ENCODE measurements around the gene ERICH2. TPM values are rescaled to one million over a fixed set of nuclear protein-coding genes. Genes with fewer than 3 reads are reported as not detected.

ERICH2 gene
- total RNA-seq, 1 donor from 2014 or later = 1.7 TPM

- FAIRE-seq (no peak), DNase-seq (ENCODE audit: low read depth) (no peak)
- Histone ChIP-seq H4K20me1 (ENCODE audit: insufficient read depth, low read length) (peaks cover 10% of the 10 kb centered on the region), H3K4me2 (ENCODE audit: low read length) (peak overlapping the region; percentile 76), H3K9ac (ENCODE audit: low read length) (no peak overlapping the region), H3K9me3 (ENCODE audit: insufficient read depth, low read depth, low read length) (no peaks in the 10 kb centered on the region), H3K79me2 (ENCODE audit: insufficient read depth, low read length) (no peaks in the 10 kb centered on the region), H3K27me3 (ENCODE audit: insufficient read depth, low read length) (peaks cover 76% of the 10 kb centered on the region), H3K36me3 (ENCODE audit: insufficient read depth, low read length) (no peaks in the 10 kb centered on the region), H2AFZ (ENCODE audit: low read depth, low read length) (no peak overlapping the region), H3K27ac (ENCODE audit: low read depth, low read length) (no peak overlapping the region), H3K4me1 (ENCODE audit: insufficient read depth, low read length) (peaks cover 10% of the 10 kb centered on the region), H3K4me3 (ENCODE audit: insufficient read depth, low read depth, low read length) (no peak overlapping the region)
- Mint-ChIP-seq H3K9me3 (ENCODE audit: unreplicated experiment) (peaks cover 6% of the 10 kb centered on the region), H3K4me3 (ENCODE audit: unreplicated experiment) (no peak overlapping the region), H3K4me1 (ENCODE audit: low read depth, unreplicated experiment) (peaks cover 5% of the 10 kb centered on the region), H3K36me3 (ENCODE audit: low read depth, unreplicated experiment) (peaks cover 5% of the 10 kb centered on the region), H3K27ac (ENCODE audit: unreplicated experiment) (no peak overlapping the region), H3K27me3 (ENCODE audit: low read depth, unreplicated experiment) (peaks cover 81% of the 10 kb centered on the region)
- TF ChIP-seq EZH2 (IDR thresholded peaks at IDR 0.05; ENCODE audit: insufficient read depth, low read length) = peak; percentile 7
- TF ChIP-seq, protein P1, sequence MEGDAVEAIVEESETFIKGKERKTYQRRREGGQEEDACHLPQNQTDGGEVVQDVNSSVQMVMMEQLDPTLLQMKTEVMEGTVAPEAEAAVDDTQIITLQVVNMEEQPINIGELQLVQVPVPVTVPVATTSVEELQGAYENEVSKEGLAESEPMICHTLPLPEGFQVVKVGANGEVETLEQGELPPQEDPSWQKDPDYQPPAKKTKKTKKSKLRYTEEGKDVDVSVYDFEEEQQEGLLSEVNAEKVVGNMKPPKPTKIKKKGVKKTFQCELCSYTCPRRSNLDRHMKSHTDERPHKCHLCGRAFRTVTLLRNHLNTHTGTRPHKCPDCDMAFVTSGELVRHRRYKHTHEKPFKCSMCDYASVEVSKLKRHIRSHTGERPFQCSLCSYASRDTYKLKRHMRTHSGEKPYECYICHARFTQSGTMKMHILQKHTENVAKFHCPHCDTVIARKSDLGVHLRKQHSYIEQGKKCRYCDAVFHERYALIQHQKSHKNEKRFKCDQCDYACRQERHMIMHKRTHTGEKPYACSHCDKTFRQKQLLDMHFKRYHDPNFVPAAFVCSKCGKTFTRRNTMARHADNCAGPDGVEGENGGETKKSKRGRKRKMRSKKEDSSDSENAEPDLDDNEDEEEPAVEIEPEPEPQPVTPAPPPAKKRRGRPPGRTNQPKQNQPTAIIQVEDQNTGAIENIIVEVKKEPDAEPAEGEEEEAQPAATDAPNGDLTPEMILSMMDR (IDR thresholded peaks at IDR 0.05; ENCODE audit: insufficient read depth, low read depth, low read length) = no peak
These were observed 53.7 kb downstream of the ERICH2 start for GRCh38 chr2:170823898-170824215.

GRCh38 chr2:170824526-170825015, 54.4 kb downstream of the ERICH2 start:
- Histone ChIP-seq H3K27me3 (ENCODE audit: insufficient read depth, low read length) (peaks cover 72% of the 10 kb centered on the region), H3K9me3 (ENCODE audit: insufficient read depth, low read depth, low read length) (no peaks in the 10 kb centered on the region), H3K36me3 (ENCODE audit: insufficient read depth, low read length) (no peaks in the 10 kb centered on the region), H3K4me2 (ENCODE audit: low read length) (no peak overlapping the region), H3K4me3 (ENCODE audit: insufficient read depth, low read depth, low read length) (no peak overlapping the region), H3K79me2 (ENCODE audit: insufficient read depth, low read length) (no peaks in the 10 kb centered on the region), H3K4me1 (ENCODE audit: insufficient read depth, low read length) (peaks cover 8% of the 10 kb centered on the region), H3K27ac (ENCODE audit: low read depth, low read length) (no peak overlapping the region), H3K9ac (ENCODE audit: low read length) (no peak overlapping the region), H2AFZ (ENCODE audit: low read depth, low read length) (no peak overlapping the region), H4K20me1 (ENCODE audit: insufficient read depth, low read length) (peaks cover 9% of the 10 kb centered on the region)
- H3K4me1 Mint-ChIP-seq (ENCODE audit: low read depth, unreplicated experiment) = peaks cover 5% of the 10 kb centered on the region
- FAIRE-seq (no peak), DNase-seq (ENCODE audit: low read depth) (no peak)
- H3K4me3 Mint-ChIP-seq (ENCODE audit: unreplicated experiment) = no peak overlapping the region
- H3K36me3 Mint-ChIP-seq (ENCODE audit: low read depth, unreplicated experiment) = peaks cover 7% of the 10 kb centered on the region
- H3K9me3 Mint-ChIP-seq (ENCODE audit: unreplicated experiment) = peaks cover 6% of the 10 kb centered on the region
- no peak overlapping the region for H3K27ac Mint-ChIP-seq (ENCODE audit: unreplicated experiment)
- TF ChIP-seq, protein P1 (IDR thresholded peaks at IDR 0.05; ENCODE audit: insufficient read depth, low read depth, low read length) = no peak
- no peak for TF ChIP-seq EZH2 (IDR thresholded peaks at IDR 0.05; ENCODE audit: insufficient read depth, low read length)
- peaks cover 81% of the 10 kb centered on the region for H3K27me3 Mint-ChIP-seq (ENCODE audit: low read depth, unreplicated experiment)

DNA sequence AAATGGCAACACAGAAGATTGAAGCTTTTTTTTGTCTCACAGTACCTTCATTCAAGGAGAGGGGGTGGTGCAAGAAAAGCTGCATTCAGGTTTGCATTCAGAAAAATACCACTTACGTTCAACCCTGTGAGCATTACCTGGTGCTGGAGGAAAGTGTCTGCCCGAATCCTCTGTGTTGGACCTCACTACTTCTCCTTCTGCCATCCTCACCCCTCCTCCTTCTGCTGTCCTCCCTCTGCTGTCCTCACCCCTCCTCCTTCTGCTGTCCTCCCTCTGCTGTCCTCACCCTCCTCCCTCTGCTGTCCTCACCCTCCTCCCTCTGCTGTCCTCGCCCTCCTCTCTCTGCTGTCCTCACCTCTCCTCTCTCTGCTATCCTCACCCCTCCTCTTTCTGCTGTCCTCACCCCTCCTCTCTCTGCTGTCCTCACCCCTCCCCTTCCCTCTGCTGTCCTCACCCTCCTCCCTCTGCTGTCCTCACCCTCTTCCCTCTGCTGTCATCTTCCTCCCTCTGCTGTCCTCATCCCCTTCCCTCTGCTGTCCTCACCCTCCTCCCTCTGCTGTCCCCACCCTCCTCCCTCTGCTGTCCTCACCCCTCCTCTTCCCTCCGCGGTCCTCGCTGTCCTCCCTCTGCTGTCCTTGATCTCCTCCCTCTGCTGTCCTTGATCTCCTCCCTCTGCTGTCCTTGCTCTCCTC, 57.8 kb downstream of the ERICH2 start:
- H3K27ac ChIP-seq (ENCODE audit: low read depth, low read length) = no peak overlapping the region
- peaks cover 11% of the 10 kb centered on the region for H3K36me3 Mint-ChIP-seq (ENCODE audit: low read depth, unreplicated experiment)
- peaks cover 10% of the 10 kb centered on the region for H3K4me1 Mint-ChIP-seq (ENCODE audit: low read depth, unreplicated experiment)
- no peak overlapping the region for H3K9ac ChIP-seq (ENCODE audit: low read length)
- H3K4me2 ChIP-seq (ENCODE audit: low read length) = no peak overlapping the region
- no peak for FAIRE-seq
- no peaks in the 10 kb centered on the region for H3K9me3 ChIP-seq (ENCODE audit: insufficient read depth, low read depth, low read length)
- H3K4me3 ChIP-seq (ENCODE audit: insufficient read depth, low read depth, low read length) = no peak overlapping the region
- no peak overlapping the region for H3K27ac Mint-ChIP-seq (ENCODE audit: unreplicated experiment)
- no peaks in the 10 kb centered on the region for H3K79me2 ChIP-seq (ENCODE audit: insufficient read depth, low read length)
- H3K27me3 Mint-ChIP-seq (ENCODE audit: low read depth, unreplicated experiment) = peaks cover 59% of the 10 kb centered on the region
- H3K9me3 Mint-ChIP-seq (ENCODE audit: unreplicated experiment) = peaks cover 6% of the 10 kb centered on the region
- no peak for DNase-seq (ENCODE audit: low read depth)
- no peaks in the 10 kb centered on the region for H4K20me1 ChIP-seq (ENCODE audit: insufficient read depth, low read length)
- no peak for TF ChIP-seq EZH2 (IDR thresholded peaks at IDR 0.05; ENCODE audit: insufficient read depth, low read length)
- TF ChIP-seq, protein P1 (IDR thresholded peaks at IDR 0.05; ENCODE audit: insufficient read depth, low read depth, low read length) = no peak
- H3K4me3 Mint-ChIP-seq (ENCODE audit: unreplicated experiment) = no peak overlapping the region
- H2AFZ ChIP-seq (ENCODE audit: low read depth, low read length) = no peak overlapping the region
- peaks cover 4% of the 10 kb centered on the region for H3K4me1 ChIP-seq (ENCODE audit: insufficient read depth, low read length)
- peaks cover 45% of the 10 kb centered on the region for H3K27me3 ChIP-seq (ENCODE audit: insufficient read depth, low read length)
- H3K36me3 ChIP-seq (ENCODE audit: insufficient read depth, low read length) = no peaks in the 10 kb centered on the region

All from astrocyte (in vitro differentiated cells and primary cell).